VCaP (cell line): ENCODE results near the gene MUC13.
A peak's percentile ranks its signal among the peaks of the same experiment; 100 is the strongest.

Experiments
- H3K27ac ChIP-seq: fragments of 450-650 bp; 2 replicates; pipeline ENCODE4 v1.5.1; 2017
- CTCF ChIP-seq: fragments of 450-650 bp; conservative IDR thresholded peaks from 2 replicates; pipeline ENCODE4 v1.5.1; 2017; ENCODE audit warnings: mild to moderate bottlenecking, moderate library complexity

MUC13 gene

GRCh38 chr3:124895756-124896155 is 38.8 kb downstream of the MUC13 start:
- no peak overlapping the region for H3K27ac ChIP-seq
- TF ChIP-seq CTCF, result no peak

- H3K27ac ChIP-seq, result no peak overlapping the region
- TF ChIP-seq CTCF, result no peak
Observed at GRCh38 chr3:124893526-124893925, 41.0 kb downstream of the MUC13 start.

GRCh38 chr3:124890573-124891190 is 43.9 kb downstream of the MUC13 start:
- no peak overlapping the region for H3K27ac ChIP-seq

GRCh38 chr3:124888482-124889441 is 45.8 kb downstream of the MUC13 start:
- TF ChIP-seq CTCF, result no peak
- peak overlapping the region; percentile 31; the same call in 1 of the 2 replicates for H3K27ac ChIP-seq

More at GRCh38 chr3:124890573-124891190, 43.9 kb downstream of the MUC13 start:
- no peak for TF ChIP-seq CTCF

GRCh38 chr3:124887932-124888298 is 46.6 kb downstream of the MUC13 start:
- peak overlapping the region; percentile 93 for H3K27ac ChIP-seq
- TF ChIP-seq CTCF, result no peak

- TF ChIP-seq CTCF, result no peak
- H3K27ac ChIP-seq, result peak within 1 kb of the TSS; percentile 93
Observed at GRCh38 chr3:124887177-124887931, 47.2 kb downstream of the MUC13 start, which contains the start of gene ITGB5. TSS of gene ITGB5 (minus strand) at chr3:124887365. CDS start at chr3:124887000, 365 bp downstream.
